Renal cortical epithelial cell (primary cell): Measurements from ENCODE around the gene CDKAL1. TPM values are rescaled to one million over a fixed set of nuclear protein-coding genes. Genes with fewer than 3 reads are reported as not detected.

Experiments
- DNase-seq: peaks from one replicate; pipeline ENCODE4 v3.0.0-alpha.2; 2011; ENCODE audit warnings: low read depth
- total RNA-seq: library from RNA; depleted of rRNA; stranded (reverse); fragments of >200 nt; gene quantifications from 2 replicates; pipeline ENCODE4 v1.2.3, GENCODE V29; 2014

Gene CDKAL1
- total RNA-seq, 1 donor from 2014 or later, result 28.3 TPM

- no peak for DNase-seq
These were observed 603.6 kb downstream of the CDKAL1 start for GRCh38 chr6:21137700-21138335.

- DNase-seq, result no peak
These were observed 604.2 kb downstream of the CDKAL1 start for GRCh38 chr6:21138336-21139069.

GRCh38 chr6:21140966-21141365 lies 606.7 kb downstream of the CDKAL1 start:
- no peak for DNase-seq

GRCh38 chr6:21141616-21142303 lies 607.5 kb downstream of the CDKAL1 start:
- DNase-seq, result no peak

- DNase-seq, result no peak
These were observed 608.5 kb downstream of the CDKAL1 start for GRCh38 chr6:21142741-21143140.

- no peak for DNase-seq
These were observed 609.4 kb downstream of the CDKAL1 start for GRCh38 chr6:21143645-21144044.

GRCh38 chr6:21144928-21145327 lies 610.7 kb downstream of the CDKAL1 start:
- DNase-seq, result no peak

GRCh38 chr6:21147995-21148394 lies 613.7 kb downstream of the CDKAL1 start:
- DNase-seq, result no peak

- DNase-seq, result no peak
These were observed 615.2 kb downstream of the CDKAL1 start for GRCh38 chr6:21149470-21149869.

GRCh38 chr6:21150667-21151066 lies 616.4 kb downstream of the CDKAL1 start:
- no peak for DNase-seq

- peak; percentile 31 for DNase-seq
These were observed 616.9 kb downstream of the CDKAL1 start for GRCh38 chr6:21151119-21151518.

- no peak for DNase-seq
These were observed 617.3 kb downstream of the CDKAL1 start for GRCh38 chr6:21151530-21151929.

GRCh38 chr6:21157186-21157929 lies 623.1 kb downstream of the CDKAL1 start:
- no peak for DNase-seq

GRCh38 chr6:21158149-21158548 lies 623.9 kb downstream of the CDKAL1 start:
- no peak for DNase-seq

GRCh38 chr6:21158873-21159272 lies 624.6 kb downstream of the CDKAL1 start:
- peak; percentile 23 for DNase-seq

GRCh38 chr6:21159465-21159864 lies 625.2 kb downstream of the CDKAL1 start:
- no peak for DNase-seq

GRCh38 chr6:21161707-21162106 lies 627.5 kb downstream of the CDKAL1 start:
- no peak for DNase-seq

- DNase-seq, result peak; percentile 25
These were observed 629.0 kb downstream of the CDKAL1 start for GRCh38 chr6:21163110-21163837.

GRCh38 chr6:21163838-21164180 lies 629.6 kb downstream of the CDKAL1 start:
- no peak for DNase-seq

- peak; percentile 34 for DNase-seq
These were observed 630.6 kb downstream of the CDKAL1 start for GRCh38 chr6:21164768-21165326.

- no peak for DNase-seq
These were observed 632.5 kb downstream of the CDKAL1 start for GRCh38 chr6:21166754-21167153.
